Renal cortical epithelial cell (primary cell): ENCODE results near the gene NALCN. TPM values are rescaled to one million over a fixed set of nuclear protein-coding genes. Genes with fewer than 3 reads are reported as not detected.

Source experiments
- DNase-seq: peaks from one replicate; pipeline ENCODE4 v3.0.0-alpha.2; 2011; ENCODE audit warnings: low read depth
- total RNA-seq: library from RNA; depleted of rRNA; stranded (reverse); fragments of >200 nt; gene quantifications from 2 replicates; pipeline ENCODE4 v1.2.3, GENCODE V29; 2014

The NALCN gene
- total RNA-seq, 1 donor from 2014 or later: 7.2 TPM

DNA sequence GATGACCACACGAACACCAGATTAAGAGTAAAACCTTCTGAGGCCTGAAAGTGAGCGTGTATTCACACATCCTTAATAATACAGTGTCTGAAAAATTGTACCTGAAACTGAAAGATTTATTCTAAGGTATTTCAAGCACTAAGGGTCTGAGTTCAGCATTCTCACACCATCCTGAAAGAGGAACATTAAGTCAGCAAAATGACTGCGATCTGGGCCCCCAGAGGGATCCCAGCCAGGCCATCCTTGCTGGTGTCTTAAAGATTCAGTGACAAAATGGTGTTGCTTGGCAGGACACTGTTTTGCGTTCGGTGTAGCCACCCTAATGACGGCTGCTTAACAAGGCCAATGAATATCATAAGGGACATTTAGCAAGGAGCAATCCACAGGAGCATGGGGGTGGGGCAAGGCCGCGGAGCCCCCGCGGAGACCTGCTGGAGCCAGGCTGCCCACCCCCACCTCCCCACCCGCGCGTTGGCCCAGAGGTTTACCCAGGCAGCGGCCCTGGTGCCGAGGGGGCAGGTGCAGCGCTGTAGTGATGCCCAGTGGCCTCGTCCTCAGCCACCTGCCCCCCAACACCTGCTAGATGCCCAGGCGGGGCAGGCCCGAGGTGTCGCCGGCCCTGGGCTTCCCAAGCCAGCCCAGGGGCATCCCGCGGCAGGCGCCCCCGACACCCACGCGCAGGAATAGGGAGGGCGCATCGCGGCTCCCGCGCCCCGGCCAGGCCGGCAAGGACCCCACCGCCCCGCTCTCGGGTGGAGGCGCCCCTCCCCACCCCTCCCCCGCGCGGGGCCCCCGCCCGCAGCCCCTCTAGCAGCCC lies 742 bp downstream of the NALCN start:
- DNase-seq: no peak

DNA sequence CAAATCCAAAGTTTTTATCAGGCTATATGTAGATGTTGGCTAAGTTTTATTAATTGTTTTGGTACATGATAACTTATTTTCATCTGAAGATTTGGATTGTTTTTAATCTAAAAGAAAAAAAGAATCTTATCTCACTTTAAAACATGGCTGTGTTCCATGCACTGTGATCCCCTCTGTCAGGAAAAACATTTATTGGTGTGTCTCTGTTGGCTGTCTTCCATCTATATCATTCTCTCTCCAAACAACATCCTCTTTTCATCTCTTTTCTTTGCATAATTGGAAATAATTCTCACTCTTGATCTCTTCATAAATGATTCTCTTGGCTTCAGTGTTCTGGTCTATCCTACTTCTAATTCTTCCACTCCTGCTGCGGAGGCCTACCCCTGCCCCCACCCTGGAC lies 4.2 kb downstream of the NALCN start:
- no peak for DNase-seq

DNA sequence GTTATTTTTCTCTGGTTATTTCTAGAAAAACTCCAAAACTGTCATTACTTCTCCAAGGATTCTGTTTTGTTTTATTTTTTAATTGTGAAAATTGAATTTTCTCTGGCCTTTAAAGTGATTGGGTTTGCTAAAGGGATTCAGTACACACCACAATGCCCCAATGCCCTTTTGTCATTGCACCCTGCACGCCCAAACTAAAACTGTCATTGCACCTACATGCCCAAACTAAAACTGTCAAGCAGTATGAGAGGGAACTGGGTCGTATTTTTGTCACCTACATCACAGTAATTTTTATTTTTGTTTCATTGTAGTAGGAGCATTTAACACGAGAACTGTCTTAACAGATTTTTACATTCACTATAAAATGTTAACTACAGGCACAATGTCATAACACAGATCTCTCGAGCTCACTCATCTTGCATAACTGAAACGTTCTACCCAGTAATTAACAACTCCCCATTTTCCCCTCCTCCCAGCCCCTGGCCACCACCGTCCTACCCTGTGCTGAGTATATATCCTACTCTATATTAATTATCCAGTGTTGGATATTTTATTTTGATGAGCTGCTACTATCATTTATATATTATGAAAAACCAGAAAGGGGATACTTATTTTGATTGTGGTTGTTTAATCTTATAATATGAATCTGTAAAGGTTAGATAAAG lies 7.2 kb downstream of the NALCN start:
- DNase-seq: no peak

DNA sequence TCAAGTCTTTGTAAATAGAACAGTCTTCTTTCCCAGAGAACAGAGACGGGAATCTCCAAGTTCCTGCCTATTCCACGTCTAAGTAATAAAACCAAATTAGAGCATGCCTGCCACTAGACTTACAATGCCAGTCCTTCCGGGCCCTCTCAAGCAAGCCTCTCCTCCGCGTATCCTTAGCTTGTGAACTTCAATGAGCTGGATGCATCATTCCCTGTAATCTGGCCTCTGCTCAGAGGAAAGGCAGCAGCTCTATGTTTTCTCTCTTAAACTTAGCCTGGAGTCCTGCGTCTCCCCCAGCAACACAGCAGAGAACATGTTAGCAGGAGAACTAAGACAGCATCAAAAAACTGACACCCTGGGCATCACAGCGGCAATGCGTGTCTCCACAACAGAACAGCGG lies 8.2 kb downstream of the NALCN start:
- DNase-seq: no peak

DNA sequence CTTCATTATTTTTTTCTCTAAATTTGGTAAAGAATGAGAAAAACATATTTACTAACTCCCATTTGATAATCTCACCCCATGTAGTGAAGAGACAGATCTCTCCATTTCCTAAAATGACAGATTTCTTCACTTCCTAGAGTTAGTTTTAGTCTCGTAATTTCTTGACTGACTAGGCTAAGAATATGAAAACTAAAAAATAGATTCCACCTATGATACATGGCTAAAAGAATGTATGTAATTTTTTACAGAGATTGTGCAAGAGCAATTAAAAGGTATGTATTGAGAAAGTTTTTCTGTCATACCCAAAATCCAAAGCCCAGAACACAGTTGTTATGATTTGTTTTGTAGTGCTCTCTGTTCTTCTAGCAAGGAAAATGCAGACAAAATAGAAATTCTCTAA lies 9.5 kb downstream of the NALCN start:
- DNase-seq: no peak

DNA sequence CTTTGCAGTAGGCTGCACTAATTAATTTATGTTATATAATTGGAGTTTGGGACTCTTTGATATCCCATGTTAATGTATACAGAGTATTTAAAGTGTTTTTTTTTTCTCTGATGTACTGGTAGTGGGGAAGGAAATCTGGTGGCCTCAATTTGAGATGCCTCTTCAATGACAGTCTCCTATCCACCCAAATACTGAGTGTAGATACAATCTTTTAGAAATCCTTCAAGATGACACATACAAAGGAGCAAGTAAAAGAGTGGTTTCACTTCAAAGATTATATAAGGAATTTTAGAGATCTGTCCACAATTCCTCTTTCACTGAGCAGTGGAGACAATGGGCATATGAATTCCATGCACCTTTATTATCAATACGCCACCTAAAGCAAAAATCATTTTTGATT lies 15.1 kb downstream of the NALCN start:
- DNase-seq: no peak

DNA sequence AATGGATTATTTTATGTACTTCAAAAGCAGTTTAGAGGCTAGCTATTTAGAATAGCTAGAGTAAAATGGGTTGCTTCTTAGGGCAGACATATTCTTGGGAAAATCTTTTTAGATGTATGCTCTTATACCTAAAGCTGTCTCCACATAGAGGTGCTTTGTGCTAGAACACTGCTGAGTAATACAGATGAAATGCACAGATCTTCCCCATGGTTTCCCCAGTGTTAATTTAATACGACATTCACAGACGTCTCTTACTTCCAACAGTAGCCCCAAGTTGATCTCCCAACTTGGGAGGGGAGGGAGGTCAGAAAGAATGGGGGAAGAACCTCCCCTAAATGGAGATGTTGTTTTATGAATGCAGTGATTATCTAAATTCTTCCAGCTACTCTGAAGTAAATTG lies 16.9 kb downstream of the NALCN start:
- no peak for DNase-seq

DNA sequence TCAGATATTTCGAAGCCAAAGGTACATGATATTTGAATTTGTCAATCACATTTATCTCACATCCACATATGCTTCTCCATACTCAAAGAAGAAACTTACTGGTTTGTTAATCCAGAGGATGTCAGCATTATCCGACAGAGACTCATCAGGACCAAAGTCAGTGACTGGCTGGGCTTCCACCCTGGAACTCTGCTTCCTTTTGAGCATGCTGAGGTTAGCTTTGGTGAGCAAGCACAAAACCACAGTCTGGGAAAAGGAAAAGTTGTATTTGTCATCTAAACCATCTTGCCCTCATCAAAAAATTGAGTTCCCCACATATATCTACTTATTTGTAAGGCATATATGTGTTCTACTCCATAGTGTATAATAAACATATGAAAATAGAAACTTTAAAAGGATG lies 17.4 kb downstream of the NALCN start:
- peak; percentile 32 for DNase-seq

DNA sequence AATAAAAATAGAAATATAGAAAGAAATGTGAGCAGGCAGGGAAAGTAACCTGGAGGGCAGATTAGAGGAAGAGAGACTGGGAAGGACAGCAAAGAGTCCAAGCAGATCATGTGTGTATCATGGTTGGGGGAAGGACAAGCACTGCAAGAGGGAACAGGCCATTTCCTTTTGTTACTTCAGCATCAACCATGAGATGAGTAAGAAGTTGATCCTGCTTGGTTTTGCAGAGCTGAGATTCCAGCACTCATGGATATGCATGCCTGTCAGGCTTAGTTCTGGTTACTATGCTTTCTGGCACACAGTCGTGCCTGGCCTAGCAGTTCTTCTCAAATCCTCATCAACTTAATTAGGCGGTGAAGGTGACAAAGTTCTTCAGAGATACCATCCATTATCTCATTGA lies 18.1 kb downstream of the NALCN start:
- DNase-seq: peak; percentile 27

DNA sequence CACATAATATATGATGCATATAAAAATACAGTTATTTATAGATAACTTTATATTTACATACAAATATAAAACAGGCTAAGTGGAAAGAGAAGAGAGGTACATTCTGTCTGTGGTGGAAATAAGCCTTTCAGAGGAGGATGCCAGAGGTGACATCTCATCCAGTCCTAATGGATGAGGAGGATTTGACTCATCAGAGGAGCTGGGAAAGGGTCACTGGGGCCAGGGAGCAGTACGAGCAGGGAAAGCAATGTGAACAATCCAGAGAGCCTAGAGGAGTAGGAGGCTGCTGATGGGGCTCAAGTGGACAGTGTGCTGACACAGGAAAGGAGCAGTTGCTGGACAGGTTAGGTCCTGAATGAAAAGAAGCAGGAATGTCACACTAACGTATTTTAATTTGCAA lies 18.6 kb downstream of the NALCN start:
- DNase-seq: peak; percentile 71

DNA sequence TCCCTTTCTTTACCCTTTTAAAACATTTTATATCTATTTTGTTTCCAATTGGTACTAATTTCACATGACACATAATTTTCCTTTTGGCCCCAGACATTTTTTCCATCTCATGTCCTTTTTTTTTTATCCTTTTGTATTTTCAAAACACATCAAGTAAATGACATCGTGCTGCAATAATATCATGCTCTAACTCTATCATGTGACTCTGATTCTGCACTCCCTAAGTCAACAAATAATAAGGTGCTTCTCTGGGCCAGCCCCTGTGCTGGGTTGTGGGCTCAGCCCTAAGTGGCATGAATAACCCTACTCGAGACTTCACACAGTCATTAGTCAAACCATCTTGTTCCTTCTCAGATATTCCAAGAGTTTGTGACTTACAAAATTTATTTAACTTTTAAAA lies 21.7 kb downstream of the NALCN start:
- DNase-seq: no peak

DNA sequence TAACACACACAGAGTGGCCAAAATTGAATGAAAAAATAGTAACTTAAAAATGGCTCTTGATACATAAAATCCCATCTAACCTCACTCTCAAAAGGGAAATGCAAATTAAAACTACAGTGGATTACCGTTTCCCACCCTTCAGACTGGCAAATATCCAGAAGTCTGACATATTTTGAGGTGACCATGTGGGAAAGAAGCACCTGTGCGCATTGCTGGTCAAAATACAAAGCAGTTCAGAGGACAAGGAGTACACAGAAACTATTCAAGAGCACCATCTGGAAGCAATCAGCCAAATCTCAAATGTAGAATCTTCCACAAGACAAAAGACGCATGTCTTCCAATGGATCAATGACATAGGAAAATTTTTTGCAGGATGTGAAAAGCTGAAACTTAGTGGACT lies 23.2 kb downstream of the NALCN start:
- DNase-seq: no peak

DNA sequence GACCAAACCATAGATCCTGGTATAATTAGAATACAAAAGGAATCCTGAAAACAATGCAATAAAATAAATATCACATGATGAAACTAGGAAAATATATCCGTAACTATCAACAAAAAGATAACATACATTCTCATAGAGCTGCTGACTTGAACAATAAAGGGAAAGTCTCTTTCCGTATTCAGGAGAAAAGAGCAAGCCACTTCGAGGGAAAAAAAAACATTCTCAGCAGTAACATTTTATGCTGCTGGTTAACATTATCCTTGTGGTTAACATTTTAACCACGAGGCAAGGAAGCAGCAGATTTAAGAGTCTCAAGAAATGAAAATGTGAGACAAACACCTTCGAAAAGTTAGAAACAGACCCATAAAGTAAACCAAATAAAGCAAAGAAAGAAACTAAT lies 25.8 kb downstream of the NALCN start:
- DNase-seq: peak; percentile 73

DNA sequence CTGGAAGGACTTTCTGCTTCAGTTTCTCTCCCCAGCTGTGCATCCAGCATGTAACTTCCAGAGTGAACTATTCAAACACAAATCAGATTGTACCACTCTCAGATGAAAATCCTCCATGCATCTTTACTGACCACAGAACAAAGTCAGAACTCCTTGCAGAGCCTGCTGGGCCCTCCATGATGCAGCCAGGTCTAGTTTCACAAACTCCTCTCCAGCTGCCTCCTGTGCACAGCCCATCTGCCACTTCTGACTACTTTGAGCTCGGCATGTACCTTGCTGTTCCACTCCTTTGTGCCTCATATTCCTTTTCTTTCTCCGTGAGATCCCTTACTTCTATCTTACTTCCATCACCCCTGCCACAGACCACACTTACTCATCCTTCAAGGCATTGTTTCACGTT lies 31.4 kb downstream of the NALCN start:
- no peak for DNase-seq

DNA sequence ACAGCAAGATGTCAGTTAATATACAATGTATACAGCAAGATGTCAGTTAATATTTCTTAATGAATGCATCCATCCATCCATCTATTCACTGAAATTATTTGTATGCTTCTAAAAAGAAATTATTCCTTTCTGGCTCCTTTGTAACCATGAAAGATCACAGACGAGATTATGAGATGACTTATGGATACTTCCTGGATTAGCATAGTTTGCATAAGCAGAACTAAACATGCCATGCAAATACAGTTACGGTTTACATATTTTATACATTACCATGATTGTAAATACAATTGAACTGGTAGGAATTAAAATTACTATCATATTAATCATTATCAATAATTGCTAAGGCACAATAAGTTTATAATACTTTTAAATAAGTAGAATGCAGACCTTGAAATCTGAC lies 32.7 kb downstream of the NALCN start:
- no peak for DNase-seq

DNA sequence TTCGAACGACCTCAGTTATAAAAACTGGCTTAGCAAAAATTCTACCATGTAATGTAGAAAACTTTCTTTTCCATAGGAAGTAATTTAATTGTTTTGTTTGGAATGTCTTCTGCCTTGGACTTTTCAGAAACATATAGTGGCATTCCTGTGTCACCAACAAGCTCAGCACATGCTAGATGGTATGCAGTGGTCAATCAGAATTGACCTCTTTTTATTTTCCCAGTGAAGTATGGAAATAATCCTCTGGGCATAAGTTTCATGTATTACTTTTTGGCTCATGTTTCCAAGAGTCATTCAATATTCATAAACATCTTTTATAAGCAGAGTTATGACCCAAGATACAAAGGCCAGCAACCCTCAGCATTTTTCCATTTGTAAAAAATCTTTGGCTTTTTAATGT lies 33.6 kb downstream of the NALCN start:
- DNase-seq: no peak

DNA sequence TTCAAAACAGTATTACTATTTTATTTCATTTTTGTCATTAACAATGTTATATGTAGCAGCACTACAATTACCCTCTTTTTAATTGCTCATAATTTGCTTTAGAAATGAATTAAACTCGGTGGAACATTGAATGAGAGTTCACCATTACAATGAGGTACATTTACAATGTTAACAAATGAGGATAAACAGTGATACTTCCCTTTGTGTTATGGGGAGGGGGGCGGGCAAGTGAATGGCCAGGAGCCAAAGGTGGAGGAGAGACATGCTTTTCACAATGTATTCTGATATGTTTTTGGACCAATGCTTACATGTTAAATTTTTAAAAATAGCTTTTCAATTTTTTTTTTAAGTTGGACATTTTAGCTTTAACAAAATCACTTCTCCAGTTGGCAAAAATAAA lies 34.2 kb downstream of the NALCN start:
- DNase-seq: no peak

DNA sequence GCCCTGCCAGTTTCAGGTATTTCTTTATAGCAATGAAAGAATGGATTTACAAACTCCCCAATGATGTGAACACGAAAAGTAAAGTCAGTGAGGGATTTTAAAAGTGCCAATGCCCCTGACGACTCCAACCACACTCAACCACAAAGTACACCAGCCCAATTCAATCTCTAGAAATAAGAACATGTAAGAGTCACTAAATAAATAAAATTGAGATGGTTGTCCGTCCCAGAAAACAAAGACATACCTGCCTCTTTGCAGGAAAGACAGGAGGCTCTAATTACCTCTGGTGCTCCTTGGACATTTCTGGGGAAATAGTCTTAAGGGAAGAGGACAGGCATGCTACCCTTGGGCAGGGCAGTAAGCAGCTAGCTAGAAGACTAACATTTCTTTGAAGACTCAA lies 55.8 kb downstream of the NALCN start:
- DNase-seq: no peak

DNA sequence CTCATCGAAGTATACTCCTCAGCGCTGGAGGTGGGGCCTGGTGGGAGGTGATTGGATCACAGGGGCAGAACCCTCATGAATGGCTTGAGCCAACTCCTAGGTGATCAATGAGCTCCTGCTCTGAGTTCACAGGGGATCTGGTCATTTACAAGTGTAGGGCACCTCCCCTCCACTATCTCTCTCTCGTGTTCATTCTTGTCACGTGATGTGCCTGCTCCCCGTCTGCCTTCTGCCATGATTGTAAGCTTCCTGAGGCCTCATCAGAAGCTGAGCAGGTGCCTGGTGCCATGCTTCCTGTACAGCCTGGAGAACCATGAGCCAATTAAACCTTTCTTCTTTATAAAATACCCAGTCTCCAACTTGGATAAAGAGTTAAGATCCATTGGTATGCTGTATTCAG lies 61.4 kb downstream of the NALCN start:
- DNase-seq: no peak

DNA sequence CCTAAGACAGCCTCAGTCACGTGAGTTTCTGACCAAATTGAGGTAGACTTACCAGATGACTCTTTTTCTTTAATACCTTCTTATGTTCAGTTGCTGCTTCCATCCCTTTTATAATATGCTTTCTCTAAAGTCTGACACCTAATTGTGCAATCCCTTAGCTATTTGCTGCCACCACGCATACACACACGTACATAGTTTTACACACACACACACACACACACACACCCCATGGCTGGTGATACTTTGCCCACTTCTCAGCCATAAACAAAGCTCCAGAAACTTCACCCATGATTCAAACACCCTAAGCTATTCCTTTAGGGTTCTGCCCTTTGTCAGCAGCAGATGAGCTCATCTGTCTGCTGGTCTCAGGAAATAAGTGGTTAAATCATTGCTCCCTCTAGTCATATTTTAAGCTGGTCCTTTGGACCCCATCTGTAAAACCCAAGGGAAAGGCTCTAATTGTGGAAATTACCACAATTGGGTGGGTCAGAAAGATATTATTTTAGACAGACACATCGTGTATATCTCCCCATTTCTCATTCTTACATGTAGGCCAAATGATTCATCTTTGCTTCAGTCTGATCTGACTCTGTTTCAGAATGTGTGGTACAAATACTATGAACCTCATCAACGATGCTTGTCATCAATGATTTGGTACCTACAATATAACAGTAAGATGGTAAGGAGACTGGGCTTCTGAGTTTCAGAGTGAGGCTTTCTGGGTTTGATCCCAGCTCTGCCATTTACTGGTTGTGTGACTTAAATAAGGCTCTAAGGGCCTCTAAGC lies 69.2 kb downstream of the NALCN start:
- DNase-seq: no peak

DNA sequence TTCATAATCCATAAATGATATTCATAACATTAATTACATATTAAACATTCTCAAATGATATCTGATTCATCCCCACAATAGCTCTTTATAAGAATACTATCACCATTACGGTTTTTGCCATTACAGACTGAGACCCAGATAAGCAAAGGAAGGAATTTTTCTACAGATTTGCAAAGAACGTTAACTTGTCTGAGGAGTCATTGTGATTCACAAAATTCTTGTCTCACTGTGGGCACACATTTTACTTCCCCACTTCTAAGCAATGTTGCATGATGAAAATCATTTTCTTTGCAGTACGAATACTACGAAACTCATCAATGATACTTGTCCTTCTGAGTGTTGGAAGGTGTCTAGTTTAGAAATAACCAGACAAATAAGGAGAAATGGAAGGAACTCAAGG lies 70.1 kb downstream of the NALCN start:
- DNase-seq: no peak

DNA sequence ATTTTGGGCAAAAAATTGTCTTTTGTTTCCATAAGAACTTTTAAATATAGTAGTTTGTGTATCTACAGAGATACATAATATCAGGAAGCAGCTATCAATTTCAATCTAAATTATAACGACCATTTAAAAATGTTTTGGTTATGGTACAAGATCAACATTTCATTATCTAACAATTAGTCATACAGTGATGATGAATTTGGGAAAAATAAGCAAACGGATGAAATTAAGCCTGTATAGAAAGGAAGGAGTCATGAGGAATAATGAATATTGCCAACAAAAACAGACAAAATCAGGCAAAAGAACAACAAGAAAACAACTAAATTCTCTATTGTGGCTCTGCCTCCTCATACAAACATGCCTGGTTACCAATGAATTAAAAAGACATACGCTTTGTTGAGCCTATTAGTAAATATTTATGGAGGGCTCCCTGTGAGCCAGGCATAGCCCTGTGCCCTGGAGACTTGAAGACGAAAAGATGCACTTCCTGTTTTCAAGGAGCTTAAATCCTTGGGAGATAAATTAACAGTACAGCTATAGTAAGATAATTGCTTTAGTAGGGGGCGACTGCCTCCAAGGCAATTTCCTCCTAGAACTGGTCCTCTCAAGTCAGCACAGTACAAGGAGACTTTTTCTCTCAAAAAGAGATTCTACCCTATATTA lies 73.0 kb downstream of the NALCN start:
- no peak for DNase-seq
